ENCODE data around the gene DLGAP1. TPM values are rescaled to one million over a fixed set of nuclear protein-coding genes. Genes with fewer than 3 reads are reported as not detected.

Gene DLGAP1
- total and polyA plus RNA-seq, 10 of the 15 experiments (the other 5 are each of a cell fraction or from before 2014, with no cell fraction given): 0.23 to 27.6 (median 1.9) TPM

DNA sequence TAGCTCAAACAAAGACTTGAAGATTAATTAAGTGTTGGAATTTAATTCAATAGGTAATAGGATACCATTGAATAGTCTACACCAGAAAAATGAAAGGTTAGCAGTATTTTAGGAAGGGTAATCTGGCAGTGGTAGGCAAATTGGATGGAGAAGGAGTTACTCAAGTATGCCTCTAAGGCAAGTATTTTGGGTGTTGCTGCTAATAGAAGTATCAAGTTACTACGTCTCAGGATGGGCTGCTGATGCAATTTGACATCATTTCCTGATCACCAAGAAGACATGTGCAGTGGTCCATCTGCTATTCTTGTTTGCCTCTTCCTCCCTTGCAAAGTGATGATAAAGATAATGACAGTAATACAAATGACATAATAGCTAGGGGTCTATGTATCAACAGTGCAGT lies 519.8 kb downstream of the DLGAP1 start:
- Histone ChIP-seq H3K4me2 (ENCODE audit: control insufficient read depth, insufficient read depth) (no peak overlapping the region), H3K4me1 (ENCODE audit: control insufficient read depth, insufficient read depth, low read length) (no peaks in the 10 kb centered on the region), H3K36me3 (ENCODE audit: control insufficient read depth in 2 of 2, insufficient read depth in 2 of 2, low read length in 1 of 2) (no peaks in the 10 kb centered on the region; a peak in 1 of 4 replicates), H3K79me2 (ENCODE audit: control insufficient read depth, insufficient read depth, low read length) (no peaks in the 10 kb centered on the region), H3K9me3 (replicated peaks; ENCODE audit: control insufficient read depth, insufficient read depth, low read length) (no peaks in the 10 kb centered on the region), H4K20me1 (ENCODE audit: control insufficient read depth, insufficient read depth) (no peaks in the 10 kb centered on the region), H2AFZ (ENCODE audit: control insufficient read depth, low read depth, low read length) (no peak overlapping the region), H3K27ac (ENCODE audit: control insufficient read depth, insufficient read depth) (no peak overlapping the region), H3K4me3 (no peak overlapping the region), H3K27me3 (replicated peaks in 1 of 2; ENCODE audit: control insufficient read depth in 2 of 2, insufficient read depth in 2 of 2, low read length in 1 of 2) (no peaks in the 10 kb centered on the region), H3K9ac (ENCODE audit: control insufficient read depth, insufficient read depth, low read length) (no peak overlapping the region)
- ChIA-PET SMC1A (ENCODE audit: uncharacterized antibody, unreplicated experiment) (interaction anchor here (0.6 to 2.2 kb wide), 4 partner anchors 14 to 60 kb away, joined by 3 to 10 read pairs (median 4); no protein-coding TSS in a partner anchor), RAD21 (ENCODE audit: unreplicated experiment) (no interaction called here), POLR2A (no interaction called here), CTCF (interaction anchor here (0.6 to 1.4 kb wide), 3 partner anchors 34 to 63 kb away, joined by 3 read pairs; no protein-coding TSS in a partner anchor)
- TF ChIP-seq, protein P1, sequence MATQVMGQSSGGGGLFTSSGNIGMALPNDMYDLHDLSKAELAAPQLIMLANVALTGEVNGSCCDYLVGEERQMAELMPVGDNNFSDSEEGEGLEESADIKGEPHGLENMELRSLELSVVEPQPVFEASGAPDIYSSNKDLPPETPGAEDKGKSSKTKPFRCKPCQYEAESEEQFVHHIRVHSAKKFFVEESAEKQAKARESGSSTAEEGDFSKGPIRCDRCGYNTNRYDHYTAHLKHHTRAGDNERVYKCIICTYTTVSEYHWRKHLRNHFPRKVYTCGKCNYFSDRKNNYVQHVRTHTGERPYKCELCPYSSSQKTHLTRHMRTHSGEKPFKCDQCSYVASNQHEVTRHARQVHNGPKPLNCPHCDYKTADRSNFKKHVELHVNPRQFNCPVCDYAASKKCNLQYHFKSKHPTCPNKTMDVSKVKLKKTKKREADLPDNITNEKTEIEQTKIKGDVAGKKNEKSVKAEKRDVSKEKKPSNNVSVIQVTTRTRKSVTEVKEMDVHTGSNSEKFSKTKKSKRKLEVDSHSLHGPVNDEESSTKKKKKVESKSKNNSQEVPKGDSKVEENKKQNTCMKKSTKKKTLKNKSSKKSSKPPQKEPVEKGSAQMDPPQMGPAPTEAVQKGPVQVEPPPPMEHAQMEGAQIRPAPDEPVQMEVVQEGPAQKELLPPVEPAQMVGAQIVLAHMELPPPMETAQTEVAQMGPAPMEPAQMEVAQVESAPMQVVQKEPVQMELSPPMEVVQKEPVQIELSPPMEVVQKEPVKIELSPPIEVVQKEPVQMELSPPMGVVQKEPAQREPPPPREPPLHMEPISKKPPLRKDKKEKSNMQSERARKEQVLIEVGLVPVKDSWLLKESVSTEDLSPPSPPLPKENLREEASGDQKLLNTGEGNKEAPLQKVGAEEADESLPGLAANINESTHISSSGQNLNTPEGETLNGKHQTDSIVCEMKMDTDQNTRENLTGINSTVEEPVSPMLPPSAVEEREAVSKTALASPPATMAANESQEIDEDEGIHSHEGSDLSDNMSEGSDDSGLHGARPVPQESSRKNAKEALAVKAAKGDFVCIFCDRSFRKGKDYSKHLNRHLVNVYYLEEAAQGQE (IDR thresholded peaks at IDR 0.05; ENCODE audit: low read depth, low read length): no peak
- TF ChIP-seq SMC3 (IDR thresholded peaks at IDR 0.05; ENCODE audit: borderline replicate concordance, low read length) (no peak), NFIC (IDR thresholded peaks at IDR 0.05; ENCODE audit: low read depth, low read length) (no peak), IRF4 (IDR thresholded peaks at IDR 0.05; ENCODE audit: low read depth, low read length) (no peak), SRF (IDR thresholded peaks at IDR 0.05; ENCODE audit: low read depth in 2 of 2, low read length in 2 of 2) (no peak), POLR2AphosphoS5 (IDR thresholded peaks at IDR 0.05; ENCODE audit: low read length) (no peak), RELA (IDR thresholded peaks at IDR 0.05; ENCODE audit: borderline replicate concordance, partially characterized antibody) (no peak), PML (IDR thresholded peaks at IDR 0.05; ENCODE audit: low read length) (no peak), KAT2A (conservative IDR thresholded peaks at IDR 0.05; ENCODE audit: control insufficient read depth, low read depth, low read length) (no peak), MEF2B (IDR thresholded peaks at IDR 0.05; ENCODE audit: partially characterized antibody, poor library complexity, severe bottlenecking) (no peak), IKZF2 (IDR thresholded peaks at IDR 0.05) (no peak), NFYB (IDR thresholded peaks at IDR 0.05; ENCODE audit: insufficient read depth, low read depth, low read length) (no peak), PAX5 (IDR thresholded peaks at IDR 0.05; ENCODE audit: borderline replicate concordance, low read depth, low read length) (no peak), HDAC2 (IDR thresholded peaks at IDR 0.05) (no peak)
- TF ChIP-seq, protein P2, sequence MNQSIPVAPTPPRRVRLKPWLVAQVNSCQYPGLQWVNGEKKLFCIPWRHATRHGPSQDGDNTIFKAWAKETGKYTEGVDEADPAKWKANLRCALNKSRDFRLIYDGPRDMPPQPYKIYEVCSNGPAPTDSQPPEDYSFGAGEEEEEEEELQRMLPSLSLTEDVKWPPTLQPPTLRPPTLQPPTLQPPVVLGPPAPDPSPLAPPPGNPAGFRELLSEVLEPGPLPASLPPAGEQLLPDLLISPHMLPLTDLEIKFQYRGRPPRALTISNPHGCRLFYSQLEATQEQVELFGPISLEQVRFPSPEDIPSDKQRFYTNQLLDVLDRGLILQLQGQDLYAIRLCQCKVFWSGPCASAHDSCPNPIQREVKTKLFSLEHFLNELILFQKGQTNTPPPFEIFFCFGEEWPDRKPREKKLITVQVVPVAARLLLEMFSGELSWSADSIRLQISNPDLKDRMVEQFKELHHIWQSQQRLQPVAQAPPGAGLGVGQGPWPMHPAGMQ (IDR thresholded peaks at IDR 0.05; ENCODE audit: borderline replicate concordance): no peak
- TF ChIP-seq, protein P3, sequence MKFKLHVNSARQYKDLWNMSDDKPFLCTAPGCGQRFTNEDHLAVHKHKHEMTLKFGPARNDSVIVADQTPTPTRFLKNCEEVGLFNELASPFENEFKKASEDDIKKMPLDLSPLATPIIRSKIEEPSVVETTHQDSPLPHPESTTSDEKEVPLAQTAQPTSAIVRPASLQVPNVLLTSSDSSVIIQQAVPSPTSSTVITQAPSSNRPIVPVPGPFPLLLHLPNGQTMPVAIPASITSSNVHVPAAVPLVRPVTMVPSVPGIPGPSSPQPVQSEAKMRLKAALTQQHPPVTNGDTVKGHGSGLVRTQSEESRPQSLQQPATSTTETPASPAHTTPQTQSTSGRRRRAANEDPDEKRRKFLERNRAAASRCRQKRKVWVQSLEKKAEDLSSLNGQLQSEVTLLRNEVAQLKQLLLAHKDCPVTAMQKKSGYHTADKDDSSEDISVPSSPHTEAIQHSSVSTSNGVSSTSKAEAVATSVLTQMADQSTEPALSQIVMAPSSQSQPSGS (IDR thresholded peaks at IDR 0.05; ENCODE audit: low read length): no peak
- WGBS (ENCODE audit: insufficient coverage, insufficient replicate concordance, low lambda C conversion rate, missing lambda C conversion rate): 6% methylated on average over 1 of the region's 1 CpG
- ATAC-seq (no peak), FAIRE-seq (no peak), DNase-seq (ENCODE audit: low read depth, low spot score) (no peak)
- in situ Hi-C loops (cut with MboI): no loop called here
- BruUV-seq (replicated peaks): no TSS peak
- intact Hi-C loops (cut with micrococcal nuclease; ENCODE audit: unreplicated experiment): no loop called here
